Erythroblast (primary cell): ENCODE measurements around the gene ADAD1.

Experiments
- GATA1 ChIP-seq: IDR thresholded peaks from 2 replicates; pipeline ENCODE4 v1.6.1; 2011; ENCODE audit warnings: low read depth, mild to moderate bottlenecking, control low read depth, low read length, moderate library complexity
- POLR2A ChIP-seq: IDR thresholded peaks from 2 replicates; pipeline ENCODE4 v1.6.1; 2011; ENCODE audit warnings: mild to moderate bottlenecking, low read length

GRCh38 chr4:122431351-122431750, 52.5 kb downstream of the ADAD1 start:
- TF ChIP-seq POLR2A = no peak
- no peak for TF ChIP-seq GATA1
